Right lobe of liver (tissue), 6 donors: Measurements from ENCODE around the gene IL13RA1. TPM values are rescaled to one million over a fixed set of nuclear protein-coding genes. Genes with fewer than 3 reads are reported as not detected.
"Not testable (repeated sequence)": the region's sequence is repeated elsewhere in the genome, so short reads cannot be mapped to it uniquely, and the experiment has no call there.

Experiments
- ATAC-seq, 4 donors: fragments of 200-7000 bp; cut with Tn5 transposase; one replicate each; pipeline ENCODE4 v1.9.1; 2020; ENCODE audit warnings: mild to moderate bottlenecking in 4 of 4, moderate library complexity in 4 of 4
- DNase-seq, 3 donors: peaks; one replicate each; pipeline ENCODE4 v3.0.0-alpha.2; 2020
- H3K27ac ChIP-seq, 3 donors: fragments of 200-600 bp; one replicate each; pipeline ENCODE4 v1.8.0; 2022
- H3K27me3 ChIP-seq, 2 donors: fragments of 200-600 bp; one replicate each; pipeline ENCODE4 v1.8.0; 2022
- H3K36me3 ChIP-seq, 4 donors: fragments of 200-600 bp; sonication (generic) in 1 of 4; one replicate each; pipeline versions ENCODE4 v1.5.1 to v1.8.0; 2017 to 2022; ENCODE audit warnings: control low read depth in 1 of 4
- H3K4me1 ChIP-seq, 4 donors: fragments of 200-600 bp; sonication (generic) in 1 of 4; one replicate each; pipeline versions ENCODE4 v1.5.1 to v1.8.0; 2017 to 2022; ENCODE audit warnings: control low read depth in 1 of 4
- H3K4me3 ChIP-seq, 3 donors: fragments of 200-600 bp; one replicate each; pipeline ENCODE4 v1.8.0; 2022
- H3K9me3 ChIP-seq, 4 donors: fragments of 200-600 bp; sonication (generic) in 1 of 4; one replicate each; pipeline versions ENCODE4 v1.5.1 to v1.8.0; 2017 to 2022; ENCODE audit warnings: control low read depth in 1 of 4
- CTCF ChIP-seq, 4 donors: fragments of 200-600 bp in 3 of 4; fragments of 450-650 bp in 1 of 4; IDR thresholded peaks; one replicate each; pipeline versions ENCODE4 v1.5.1 to v1.8.0; 2016 to 2022; ENCODE audit warnings: antibody characterized with exemption in 4 of 4, mild to moderate bottlenecking in 2 of 4
- POLR2A ChIP-seq: fragments of 450-650 bp; IDR thresholded peaks from one replicate; pipeline ENCODE4 v1.6.1; 2017; ENCODE audit warnings: antibody characterized with exemption, mild to moderate bottlenecking
- WGBS: methylation state at CpG from one replicate; pipeline ENCODE4 v1.1.6; 2018; ENCODE audit warnings: low coverage, low lambda C conversion rate; ENCODE audit not compliant: insufficient coverage; ENCODE audit errors: missing lambda C conversion rate; 5-methylcytosine and 5-hydroxymethylcytosine counted together
- intact Hi-C, 2 donors: fragments of 100-400 bp; cut with DNase I; formaldehyde crosslinking; loops; one replicate each; pipeline versions ENCODE4 v1.11.2 to v1.14.1; 2022
- total RNA-seq, 6 experiments: library from RNA; depleted of rRNA in 2 of 6; stranded (reverse); fragments of >200 nt in 2 of 6; fragmentation: NEBNext Ultra II Directional in 3 of 6; extraction: Animal tissue kit (Norgen Biotek cat#: 25700) in 3 of 6; gene quantifications; one replicate each; pipeline versions ENCODE4 v1.1.0 to v1.2.4, GENCODE V29; 2016 to 2023
- donor health status: DM: no; HTN: yes; CAD: no.
- donor health status: DM: no; HTN: no; CAD: no.
- donor health status: DM: no; HTN: no; CAD: no.
- donor health status: DM: no; HTN: yes; CAD: no.
- donor health status: DM: no; HTN: yes; CAD: no.

The IL13RA1 gene
- total RNA-seq, 6 experiments from 2014 or later = 54.6 to 115 (median 74.7) TPM

- TF ChIP-seq CTCF (IDR thresholded peaks at IDR 0.05) = no peak
- TF ChIP-seq POLR2A = no peak
- Histone ChIP-seq H3K4me1 (peaks cover 0 to 26% (median 7%) of the 10 kb centered on the region in 4 donors), H3K9me3 (no peaks in the 10 kb centered on the region), H3K36me3 (no peaks in the 10 kb centered on the region), H3K27ac (peak overlapping the region; percentile 68 to 95 (median 91)), H3K4me3 (peak overlapping the region; percentile 56 to 73 (median 61)), H3K27me3 (no peaks in the 10 kb centered on the region)
- DNase-seq (no peak), ATAC-seq (no peak)
- intact Hi-C loops = no loop called here
- 34% methylated on average over 3 of the region's 3 CpGs for WGBS
These were observed 1.7 kb downstream of the IL13RA1 start for GRCh38 chrX:118729042-118729652.

GRCh38 chrX:118730500-118731247 is 3.3 kb downstream of the IL13RA1 start:
- H3K4me3 ChIP-seq = no peak overlapping the region
- peaks cover 0 to 14% (median 4%) of the 10 kb centered on the region in 4 donors for H3K4me1 ChIP-seq
- 17% methylated on average over 2 of the region's 4 CpGs for WGBS
- intact Hi-C loops = no loop called here
- H3K36me3 ChIP-seq = no peaks in the 10 kb centered on the region
- ATAC-seq (no peak), DNase-seq (no peak)
- no peaks in the 10 kb centered on the region for H3K9me3 ChIP-seq
- no peaks in the 10 kb centered on the region for H3K27me3 ChIP-seq
- TF ChIP-seq CTCF (IDR thresholded peaks at IDR 0.05) (no peak), POLR2A (no peak)
- peak overlapping the region in 1 of 3 donors; percentile 15 for H3K27ac ChIP-seq

- DNase-seq, intact Hi-C loops, H3K9me3 ChIP-seq, H3K27me3 ChIP-seq, H3K36me3 ChIP-seq, H3K27ac ChIP-seq, ATAC-seq, H3K4me1 ChIP-seq, H3K4me3 ChIP-seq: not testable (repeated sequence)
- 75% methylated on average over 2 of the region's 3 CpGs for WGBS
These were observed 5.1 kb downstream of the IL13RA1 start for GRCh38 chrX:118732551-118732950.

GRCh38 chrX:118734909-118735308 is 7.5 kb downstream of the IL13RA1 start:
- intact Hi-C loops = no loop called here
- 57% methylated on average over 2 of the region's 2 CpGs for WGBS
- ATAC-seq = no peak

More at GRCh38 chrX:118734909-118735308, 7.5 kb downstream of the IL13RA1 start:
- H3K27me3 ChIP-seq = no peaks in the 10 kb centered on the region
- H3K9me3 ChIP-seq = no peaks in the 10 kb centered on the region
- no peaks in the 10 kb centered on the region for H3K36me3 ChIP-seq
- TF ChIP-seq POLR2A (no peak), CTCF (IDR thresholded peaks at IDR 0.05) (no peak)
- no peak overlapping the region for H3K27ac ChIP-seq
- DNase-seq = no peak
- H3K4me3 ChIP-seq = no peak overlapping the region
- no peaks in the 10 kb centered on the region for H3K4me1 ChIP-seq
